K562 (cell line): Measurements from ENCODE around the gene CTCF. TPM values are rescaled to one million over a fixed set of nuclear protein-coding genes. Genes with fewer than 3 reads are reported as not detected.

Experiments
- CEBPB ChIP-seq: fragments of 450-650 bp; IDR thresholded peaks from 2 replicates; pipeline ENCODE4 v1.6.1; 2016; ENCODE audit warnings: missing genetic modification characterization, missing compliant biosample characterization
- KLF10 ChIP-seq: fragments of 250-450 bp; sonication (Bioruptor Pico); IDR thresholded peaks from 2 replicates; pipeline ENCODE4 v1.6.1; 2021; ENCODE audit warnings: matching md5 sums
- MAFG ChIP-seq: fragments of 450-650 bp; conservative IDR thresholded peaks from 2 replicates; pipeline ENCODE4 v1.6.1; 2016; ENCODE audit warnings: missing genetic modification characterization, missing compliant biosample characterization
- RBM25 ChIP-seq: fragments of 200-400 bp; formaldehyde crosslinking; IDR thresholded peaks from 2 replicates; pipeline ENCODE4 v1.6.1; 2018; ENCODE audit warnings: low read length, low read depth, moderate library complexity; ENCODE audit not compliant: severe bottlenecking
- SIX5 ChIP-seq, 2 experiments: IDR thresholded peaks; 2 replicates each; pipeline ENCODE4 v1.6.1; 2011; ENCODE audit warnings: low read length in 2 of 2, borderline replicate concordance in 1 of 2, low read depth in 1 of 2, mild to moderate bottlenecking in 1 of 2, moderate library complexity in 1 of 2; ENCODE audit not compliant: insufficient read depth in 1 of 2
- polyA plus RNA-seq, 8 experiments: library from polyadenylated mRNA; depleted of rRNA in 4 of 8; stranded (reverse) in 5 of 8; unstranded in 3 of 8; fragments of >200 nt; fragmentation: Nextera tagmentation in 2 of 8; fragmentation: Illumina TruSeq in 1 of 8; extraction: Ambion mirVana in 2 of 8; extraction: Trizol in 1 of 8; gene quantifications; 2 replicates each; pipeline versions ENCODE4 v1.2.1 to v1.2.3, GENCODE V29; 2011 to 2014; ENCODE audit warnings: inconsistent platforms in 1 of 8, missing spikeins in 1 of 8
- total RNA-seq, 7 experiments: library from RNA; depleted of rRNA in 6 of 7; stranded (reverse); fragments of >200 nt in 6 of 7; fragmentation: Illumina TruSeq in 2 of 7; extraction: Trizol in 2 of 7; gene quantifications; 2 replicates each; pipeline versions ENCODE4 v1.2.1 to v1.2.3, GENCODE V29; 2011 to 2021; ENCODE audit warnings: low replicate concordance in 1 of 7
- TF ChIP-seq, protein P1 (sequence below): sonication (generic); formaldehyde crosslinking; IDR thresholded peaks from 2 replicates; pipeline ENCODE4 v1.8.0; 2023; ENCODE audit warnings: missing genetic modification reagents, mild to moderate bottlenecking, borderline replicate concordance

The CTCF gene
- total and polyA plus RNA-seq, 9 of the 15 experiments (the other 6 are each of a cell fraction or from before 2014, with no cell fraction given): 7.8 to 49.2 (median 33.9) TPM

DNA sequence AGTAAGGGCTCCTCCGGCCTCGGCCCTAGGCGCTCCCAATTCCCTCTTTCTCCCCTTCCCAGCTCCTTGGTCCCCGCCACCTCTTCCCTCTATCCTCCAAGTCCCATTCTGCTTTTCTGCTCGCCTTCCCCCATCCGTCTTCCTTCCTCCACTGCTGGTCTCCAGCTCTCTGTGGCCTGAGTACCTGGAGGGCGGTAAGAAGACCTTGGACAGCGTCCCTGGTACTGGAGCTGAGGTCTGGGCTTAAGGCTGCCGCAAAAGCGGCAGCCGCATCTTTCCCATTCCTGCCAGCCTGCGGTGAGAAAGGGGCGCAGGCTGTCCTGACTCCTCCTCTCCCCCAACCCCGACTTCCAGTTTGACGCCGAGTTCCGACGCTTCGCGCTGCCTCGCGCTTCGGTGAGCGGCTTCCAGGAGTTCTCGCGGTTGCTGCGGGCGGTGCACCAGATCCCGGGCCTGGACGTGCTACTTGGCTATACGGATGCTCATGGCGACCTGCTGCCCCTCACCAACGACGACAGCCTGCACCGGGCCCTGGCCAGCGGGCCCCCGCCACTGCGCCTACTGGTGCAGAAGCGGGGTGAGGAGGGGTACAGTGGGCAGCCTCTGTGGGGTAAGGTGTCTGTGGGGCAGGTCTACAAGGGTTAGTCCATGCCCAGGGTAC is 98.9 kb downstream of the CTCF start (continued):
- no peak for TF ChIP-seq KLF10 (CRISPR knock-in tag)
- no peak for TF ChIP-seq RBM25
- TF ChIP-seq SIX5 (IDR thresholded peaks at IDR 0.05; ENCODE audit: borderline replicate concordance in 1 of 2, insufficient read depth in 1 of 2, low read depth in 1 of 2, low read length in 2 of 2): no peak
- TF ChIP-seq MAFG: no peak
- TF ChIP-seq, protein P1, sequence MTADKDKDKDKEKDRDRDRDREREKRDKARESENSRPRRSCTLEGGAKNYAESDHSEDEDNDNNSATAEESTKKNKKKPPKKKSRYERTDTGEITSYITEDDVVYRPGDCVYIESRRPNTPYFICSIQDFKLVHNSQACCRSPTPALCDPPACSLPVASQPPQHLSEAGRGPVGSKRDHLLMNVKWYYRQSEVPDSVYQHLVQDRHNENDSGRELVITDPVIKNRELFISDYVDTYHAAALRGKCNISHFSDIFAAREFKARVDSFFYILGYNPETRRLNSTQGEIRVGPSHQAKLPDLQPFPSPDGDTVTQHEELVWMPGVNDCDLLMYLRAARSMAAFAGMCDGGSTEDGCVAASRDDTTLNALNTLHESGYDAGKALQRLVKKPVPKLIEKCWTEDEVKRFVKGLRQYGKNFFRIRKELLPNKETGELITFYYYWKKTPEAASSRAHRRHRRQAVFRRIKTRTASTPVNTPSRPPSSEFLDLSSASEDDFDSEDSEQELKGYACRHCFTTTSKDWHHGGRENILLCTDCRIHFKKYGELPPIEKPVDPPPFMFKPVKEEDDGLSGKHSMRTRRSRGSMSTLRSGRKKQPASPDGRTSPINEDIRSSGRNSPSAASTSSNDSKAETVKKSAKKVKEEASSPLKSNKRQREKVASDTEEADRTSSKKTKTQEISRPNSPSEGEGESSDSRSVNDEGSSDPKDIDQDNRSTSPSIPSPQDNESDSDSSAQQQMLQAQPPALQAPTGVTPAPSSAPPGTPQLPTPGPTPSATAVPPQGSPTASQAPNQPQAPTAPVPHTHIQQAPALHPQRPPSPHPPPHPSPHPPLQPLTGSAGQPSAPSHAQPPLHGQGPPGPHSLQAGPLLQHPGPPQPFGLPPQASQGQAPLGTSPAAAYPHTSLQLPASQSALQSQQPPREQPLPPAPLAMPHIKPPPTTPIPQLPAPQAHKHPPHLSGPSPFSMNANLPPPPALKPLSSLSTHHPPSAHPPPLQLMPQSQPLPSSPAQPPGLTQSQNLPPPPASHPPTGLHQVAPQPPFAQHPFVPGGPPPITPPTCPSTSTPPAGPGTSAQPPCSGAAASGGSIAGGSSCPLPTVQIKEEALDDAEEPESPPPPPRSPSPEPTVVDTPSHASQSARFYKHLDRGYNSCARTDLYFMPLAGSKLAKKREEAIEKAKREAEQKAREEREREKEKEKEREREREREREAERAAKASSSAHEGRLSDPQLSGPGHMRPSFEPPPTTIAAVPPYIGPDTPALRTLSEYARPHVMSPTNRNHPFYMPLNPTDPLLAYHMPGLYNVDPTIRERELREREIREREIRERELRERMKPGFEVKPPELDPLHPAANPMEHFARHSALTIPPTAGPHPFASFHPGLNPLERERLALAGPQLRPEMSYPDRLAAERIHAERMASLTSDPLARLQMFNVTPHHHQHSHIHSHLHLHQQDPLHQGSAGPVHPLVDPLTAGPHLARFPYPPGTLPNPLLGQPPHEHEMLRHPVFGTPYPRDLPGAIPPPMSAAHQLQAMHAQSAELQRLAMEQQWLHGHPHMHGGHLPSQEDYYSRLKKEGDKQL (CRISPR knock-in tag): no peak
- no peak for TF ChIP-seq CEBPB (tag)
- TF ChIP-seq, all 486 proteins: peak for 8
